H1 (cell line): Measurements from ENCODE around the gene CCDC138. TPM values are rescaled to one million over a fixed set of nuclear protein-coding genes. Genes with fewer than 3 reads are reported as not detected.
A peak's percentile ranks its signal among the peaks of the same experiment; 100 is the strongest.

Experiments used
- CTCF ChIA-PET: fragments of 300-600 bp; sonication (Branson Sonifier 250); formaldehyde crosslinking; loops from one replicate; lab custom pipeline; 2021; ENCODE audit not compliant: partially characterized antibody; lab: Charles Lee
- POLR2A ChIA-PET: fragments of 300-600 bp; sonication (Branson Sonifier 250); formaldehyde crosslinking; loops from one replicate; lab custom pipeline; 2021; ENCODE audit warnings: inconsistent platforms; ENCODE audit not compliant: partially characterized antibody; lab: Charles Lee
- DNase-seq, 2 experiments: peaks; one replicate each; pipeline versions ENCODE4 v3.0.0 to v3.0.0-alpha.2; 2010 to 2022; ENCODE audit warnings: low spot score in 2 of 2, low read depth in 1 of 2, mixed read lengths in 1 of 2
- FAIRE-seq: peaks from 2 replicates; lab custom pipeline; 2011; peaks lifted over from hg19 to GRCh38; lab: Jason Lieb, UNC
- H2AFZ ChIP-seq: 2 replicates; pipeline ENCODE4 v1.8.1; 2012; ENCODE audit warnings: low read length, inconsistent platforms
- H2AK5ac ChIP-seq: 2 replicates; pipeline ENCODE4 v1.6.1; 2013; ENCODE audit warnings: low read depth, low read length
- H2BK120ac ChIP-seq: replicated peaks from 2 replicates; pipeline ENCODE3; 2013; ENCODE audit warnings: low read depth, low read length, inconsistent platforms
- H2BK12ac ChIP-seq: 2 replicates; pipeline ENCODE4 v1.6.1; 2013; ENCODE audit warnings: low read depth, low read length
- H2BK15ac ChIP-seq: 2 replicates; pipeline ENCODE4 v1.6.1; 2013; ENCODE audit warnings: low read length
- H2BK20ac ChIP-seq: 2 replicates; pipeline ENCODE4 v1.6.1; 2013; ENCODE audit warnings: low read length
- H2BK5ac ChIP-seq: 2 replicates; pipeline ENCODE4 v1.6.1; 2013; ENCODE audit warnings: low read depth, low read length
- H3K14ac ChIP-seq: 2 replicates; pipeline ENCODE4 v1.6.1; 2013; ENCODE audit warnings: inconsistent platforms; ENCODE audit not compliant: insufficient read length
- H3K18ac ChIP-seq: 2 replicates; pipeline ENCODE4 v1.6.1; 2013; ENCODE audit warnings: low read length; ENCODE audit errors: extremely low read depth
- H3K23ac ChIP-seq: 2 replicates; pipeline ENCODE4 v1.6.1; 2013; ENCODE audit warnings: inconsistent platforms; ENCODE audit not compliant: insufficient read length
- H3K23me2 ChIP-seq: 2 replicates; pipeline ENCODE4 v1.6.1; 2013; ENCODE audit warnings: low read depth, low read length
- H3K27ac ChIP-seq: 2 replicates; pipeline ENCODE4 v1.6.1; 2011; ENCODE audit warnings: low read depth, low read length, inconsistent platforms
- H3K27me3 ChIP-seq, 4 experiments: replicated peaks in 1 of 4; 1 replicate in 1 of 4; 2 replicates in 3 of 4; pipeline versions ENCODE4 v1.6.1 to v1.8.1; 2011 to 2013; ENCODE audit warnings: low read length in 3 of 4, mild to moderate bottlenecking in 3 of 4, inconsistent platforms in 2 of 4, mixed read lengths in 2 of 4, moderate library complexity in 1 of 4; ENCODE audit not compliant: control insufficient read depth in 3 of 4, insufficient read depth in 3 of 4; ENCODE audit errors: extremely low read depth in 1 of 4
- H3K36me3 ChIP-seq, 4 experiments: 2 replicates each; pipeline versions ENCODE4 v1.6.1 to v1.8.1; 2011 to 2013; ENCODE audit warnings: mild to moderate bottlenecking in 4 of 4, low read length in 3 of 4, moderate library complexity in 2 of 4, control low read depth in 1 of 4, inconsistent platforms in 1 of 4; ENCODE audit not compliant: insufficient read depth in 4 of 4, control insufficient read depth in 2 of 4
- H3K4ac ChIP-seq: replicated peaks from 2 replicates; pipeline ENCODE3; 2013; ENCODE audit warnings: low read length, low read depth, mixed read lengths, inconsistent platforms; ENCODE audit not compliant: insufficient read length
- H3K4me1 ChIP-seq, 4 experiments: replicated peaks in 1 of 4; 1 replicate in 1 of 4; 2 replicates in 3 of 4; pipeline versions ENCODE4 v1.6.1 to v1.8.1; 2011 to 2013; ENCODE audit warnings: low read length in 3 of 4, inconsistent platforms in 2 of 4, mixed read lengths in 1 of 4; ENCODE audit not compliant: insufficient read depth in 4 of 4, control insufficient read depth in 3 of 4
- H3K4me2 ChIP-seq, 2 experiments: 2 replicates each; pipeline versions ENCODE4 v1.6.1 to v1.8.1; 2011 to 2013; ENCODE audit warnings: low read depth in 2 of 2, low read length in 2 of 2, control low read depth in 1 of 2, inconsistent platforms in 1 of 2, mild to moderate bottlenecking in 1 of 2; ENCODE audit not compliant: insufficient read depth in 1 of 2
- H3K4me3 ChIP-seq, 4 experiments: fragments of 200-600, 300-600 bp in 1 of 4; sonication (generic), shearing (Covaris generic), sonication (Bioruptor Twin) in 1 of 4; 2 replicates each; pipeline versions ENCODE4 v1.5.1 to v1.8.1; 2011 to 2016; ENCODE audit warnings: low read length in 4 of 4, low read depth in 3 of 4, control low read depth in 2 of 4, inconsistent platforms in 2 of 4, mild to moderate bottlenecking in 2 of 4, mixed read lengths in 1 of 4, moderate library complexity in 1 of 4; ENCODE audit not compliant: insufficient read depth in 2 of 4; ENCODE audit errors: extremely low read depth in 1 of 4
- H3K56ac ChIP-seq: replicated peaks from 2 replicates; pipeline ENCODE3; 2013; ENCODE audit warnings: low read depth, mild to moderate bottlenecking, mixed read lengths, low read length, inconsistent platforms; ENCODE audit not compliant: insufficient read length
- H3K79me1 ChIP-seq: 2 replicates; pipeline ENCODE4 v1.6.1; 2013; ENCODE audit warnings: low read depth, low read length, control low read depth
- H3K79me2 ChIP-seq, 2 experiments: 2 replicates each; pipeline versions ENCODE4 v1.6.1 to v1.8.1; 2012 to 2013; ENCODE audit warnings: low read length in 2 of 2, mild to moderate bottlenecking in 2 of 2, inconsistent platforms in 1 of 2; ENCODE audit not compliant: insufficient read depth in 2 of 2, control insufficient read depth in 1 of 2
- H3K9ac ChIP-seq, 4 experiments: replicated peaks in 1 of 4; 1 replicate in 1 of 4; 2 replicates in 3 of 4; pipeline versions ENCODE4 v1.6.1 to v1.8.1; 2011 to 2013; ENCODE audit warnings: low read depth in 3 of 4, low read length in 3 of 4, control low read depth in 2 of 4, mild to moderate bottlenecking in 2 of 4, moderate library complexity in 2 of 4, inconsistent platforms in 1 of 4; ENCODE audit errors: extremely low read depth in 1 of 4
- H3K9me3 ChIP-seq, 2 experiments: 2 replicates each; pipeline versions ENCODE4 v1.6.1 to v1.8.1; 2012 to 2013; ENCODE audit warnings: mild to moderate bottlenecking in 2 of 2, moderate library complexity in 2 of 2, control low read depth in 1 of 2, inconsistent platforms in 1 of 2, low read depth in 1 of 2, low read length in 1 of 2, mixed read lengths in 1 of 2; ENCODE audit not compliant: insufficient read depth in 2 of 2
- H4K20me1 ChIP-seq, 2 experiments: replicated peaks in 1 of 2; 2 replicates each; pipeline versions ENCODE3 to v1.8.1; 2011 to 2013; ENCODE audit warnings: inconsistent platforms in 2 of 2, low read length in 2 of 2, mild to moderate bottlenecking in 1 of 2; ENCODE audit not compliant: insufficient read depth in 2 of 2, control insufficient read depth in 1 of 2
- H4K5ac ChIP-seq: 2 replicates; pipeline ENCODE4 v1.6.1; 2013; ENCODE audit warnings: low read length, low read depth, mixed read lengths, inconsistent platforms; ENCODE audit not compliant: insufficient read length
- H4K8ac ChIP-seq: 2 replicates; pipeline ENCODE4 v1.8.0; 2013; ENCODE audit warnings: mild to moderate bottlenecking, moderate library complexity, low read length, inconsistent platforms; ENCODE audit not compliant: insufficient read depth; ENCODE audit errors: extremely low read depth
- H4K91ac ChIP-seq: replicated peaks from 2 replicates; pipeline ENCODE3; 2013; ENCODE audit warnings: low read length, mixed read lengths, inconsistent platforms; ENCODE audit not compliant: insufficient read length
- BACH1 ChIP-seq: IDR thresholded peaks from 2 replicates; pipeline ENCODE4 v1.6.1; 2012; ENCODE audit warnings: low read length, improper control_type of control experiment
- CEBPB ChIP-seq: IDR thresholded peaks from 2 replicates; pipeline ENCODE4 v1.6.1; 2012; ENCODE audit warnings: low read depth, low read length
- CHD2 ChIP-seq: IDR thresholded peaks from 2 replicates; pipeline ENCODE4 v1.6.1; 2012; ENCODE audit warnings: low read length, improper control_type of control experiment
- GTF2F1 ChIP-seq: IDR thresholded peaks from 2 replicates; pipeline ENCODE4 v1.6.1; 2012; ENCODE audit warnings: low read depth, low read length, improper control_type of control experiment, borderline replicate concordance
- KDM1A ChIP-seq: fragments of 200-600, 300-600 bp; sonication (generic); IDR thresholded peaks from 2 replicates; pipeline ENCODE4 v1.7.1; 2016; ENCODE audit warnings: mild to moderate bottlenecking, low read length, borderline replicate concordance
- KDM4A ChIP-seq: IDR thresholded peaks from one replicate; pipeline ENCODE4 v1.7.1; 2012; ENCODE audit warnings: low read depth, mild to moderate bottlenecking, moderate library complexity, low read length, inconsistent platforms; ENCODE audit not compliant: severe bottlenecking
- MAFK ChIP-seq: IDR thresholded peaks from 2 replicates; pipeline ENCODE4 v1.6.1; 2012; ENCODE audit warnings: low read depth, mild to moderate bottlenecking, improper control_type of control experiment, low read length
- TAF1 ChIP-seq: IDR thresholded peaks from 2 replicates; pipeline ENCODE4 v1.6.1; 2011; ENCODE audit warnings: mild to moderate bottlenecking, low read depth, low read length
- TAF7 ChIP-seq: optimal IDR thresholded peaks from 2 replicates; pipeline ENCODE3; 2011; ENCODE audit warnings: low read depth, mild to moderate bottlenecking, inconsistent platforms, low read length, moderate library complexity, borderline replicate concordance
- TBP ChIP-seq: IDR thresholded peaks from 2 replicates; pipeline ENCODE4 v1.6.1; 2011; ENCODE audit warnings: low read depth, low read length, improper control_type of control experiment
- ZNF274 ChIP-seq: IDR thresholded peaks from 2 replicates; pipeline ENCODE4 v1.7.0; 2012; ENCODE audit warnings: low read length, borderline replicate concordance; ENCODE audit errors: extremely low read depth
- WGBS, 2 experiments: shearing (Covaris generic) in 1 of 2; methylation state at CpG; one replicate each; pipeline versions ENCODE4 v1.1.6 to v1.1.7; 2013 to 2015; ENCODE audit warnings: low lambda C conversion rate in 2 of 2, mixed read lengths in 2 of 2, inconsistent platforms in 1 of 2, low coverage in 1 of 2, missing lambda C conversion rate in 1 of 2; ENCODE audit not compliant: insufficient replicate concordance in 2 of 2, insufficient coverage in 1 of 2, insufficient read length in 1 of 2; ENCODE audit errors: extremely low coverage in 1 of 2, missing lambda C conversion rate in 1 of 2; 5-methylcytosine and 5-hydroxymethylcytosine counted together
- polyA plus RNA-seq, 7 experiments: library from polyadenylated mRNA; depleted of rRNA in 3 of 7; stranded (reverse) in 5 of 7; unstranded in 2 of 7; fragments of >200 nt in 5 of 7; fragments of 200-250 nt in 2 of 7; gene quantifications; 1 replicate in 5 of 7; 2 replicates in 1 of 7; 4 replicates in 1 of 7; pipeline versions ENCODE4 v1.2.1 to v1.2.3, GENCODE V29; 2011 to 2013; ENCODE audit warnings: missing spikeins in 2 of 7, mixed read lengths in 2 of 7
- total RNA-seq: library from RNA; stranded (reverse); fragmentation: NEBNext Ultra II Directional; extraction: Animal tissue kit (Norgen Biotek cat#: 25700); gene quantifications from 2 replicates; pipeline ENCODE4 v1.2.1, GENCODE V29; 2021
- TF ChIP-seq, protein P1 (sequence below): IDR thresholded peaks from 2 replicates; pipeline ENCODE4 v1.6.1; 2011; ENCODE audit warnings: low read length, improper control_type of control experiment

CCDC138 gene
- total and polyA plus RNA-seq, 2 of the 8 experiments (the other 6 are each of a cell fraction or from before 2014, with no cell fraction given) = 8.3 to 29.8 TPM

DNA sequence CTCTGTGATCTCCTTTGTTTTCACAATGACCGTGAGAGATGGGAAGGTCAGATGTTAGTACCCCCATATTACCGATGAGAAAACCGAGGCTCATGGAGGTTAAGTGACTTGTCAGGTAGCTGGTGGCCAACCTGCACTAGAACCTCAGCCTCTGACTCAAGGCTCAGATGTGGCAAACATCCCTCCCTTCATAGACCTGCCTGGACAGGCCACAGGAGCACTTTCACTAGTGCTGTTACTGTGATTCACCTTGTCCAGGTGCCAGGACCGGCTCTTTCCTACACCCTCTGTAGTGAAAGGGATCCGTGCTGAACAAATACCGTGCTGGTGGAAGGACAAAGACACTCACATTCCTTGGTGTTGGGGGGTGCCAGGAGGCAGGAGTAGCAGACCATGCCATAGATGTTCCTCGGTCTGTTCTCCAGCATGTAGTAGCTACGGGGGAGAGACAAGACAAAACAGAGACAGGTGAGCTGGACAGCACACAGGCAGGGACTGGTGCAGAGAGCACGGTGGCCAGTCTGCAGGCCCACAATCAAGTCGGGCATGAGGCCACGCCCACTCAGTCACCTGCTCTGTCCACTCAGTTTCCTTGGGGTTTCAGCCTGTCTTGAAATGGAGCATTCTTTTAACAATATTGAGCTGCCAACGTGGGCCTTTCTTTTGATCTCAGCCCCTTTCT, 136.6 kb downstream of the CCDC138 start:
- Histone ChIP-seq H3K18ac (no peak overlapping the region), H3K79me2 (no peaks in the 10 kb centered on the region), H3K4me3 (no peak overlapping the region), H2BK120ac (no peak overlapping the region), H3K4me1 (no peaks in the 10 kb centered on the region; a peak in 1 of 7 replicates), H3K27me3 (no peaks in the 10 kb centered on the region), H3K79me1 (no peaks in the 10 kb centered on the region), H2BK5ac (no peak overlapping the region), H4K20me1 (no peaks in the 10 kb centered on the region), H3K14ac (no peak overlapping the region), H3K23me2 (no peaks in the 10 kb centered on the region), H3K56ac (no peak overlapping the region), H3K36me3 (no peaks in the 10 kb centered on the region), H4K5ac (no peak overlapping the region), H4K91ac (no peak overlapping the region), H2BK15ac (no peak overlapping the region), H4K8ac (no peak overlapping the region), H2AFZ (no peak overlapping the region), H2BK20ac (no peak overlapping the region), H3K9ac (no peak overlapping the region), H2BK12ac (0 out of 2 replicates have a peak overlapping the region, but pooled peaks have one; percentile 21), H3K27ac (no peak overlapping the region), H3K9me3 (no peaks in the 10 kb centered on the region), H3K4me2 (no peak overlapping the region), H3K23ac (no peak overlapping the region), H2AK5ac (no peak overlapping the region), H3K4ac (no peak overlapping the region)
- 81% methylated on average over 12 of the region's 12 CpGs; no CpG with 5 or more reads in 1 of the 2 experiments for WGBS, 2 experiments
- CTCF ChIA-PET = interaction anchor here (0.6 to 1.2 kb wide), 5 partner anchors 12 to 78 kb away, joined by 3 to 8 read pairs (median 3); no protein-coding TSS in a partner anchor
- POLR2A ChIA-PET = no interaction called here
- FAIRE-seq = no peak
- no peak for DNase-seq
- TF ChIP-seq MAFK (no peak), TBP (no peak), CHD2 (no peak), BACH1 (no peak), TAF1 (no peak), ZNF274 (no peak), TAF7 (no peak), KDM1A (no peak), CEBPB (no peak), GTF2F1 (no peak), KDM4A (no peak)
- TF ChIP-seq, protein P1, sequence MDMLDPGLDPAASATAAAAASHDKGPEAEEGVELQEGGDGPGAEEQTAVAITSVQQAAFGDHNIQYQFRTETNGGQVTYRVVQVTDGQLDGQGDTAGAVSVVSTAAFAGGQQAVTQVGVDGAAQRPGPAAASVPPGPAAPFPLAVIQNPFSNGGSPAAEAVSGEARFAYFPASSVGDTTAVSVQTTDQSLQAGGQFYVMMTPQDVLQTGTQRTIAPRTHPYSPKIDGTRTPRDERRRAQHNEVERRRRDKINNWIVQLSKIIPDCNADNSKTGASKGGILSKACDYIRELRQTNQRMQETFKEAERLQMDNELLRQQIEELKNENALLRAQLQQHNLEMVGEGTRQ = no peak
